ENCODE results near the gene SLC2A9. TPM values are rescaled to one million over a fixed set of nuclear protein-coding genes. Genes with fewer than 3 reads are reported as not detected.

Gene SLC2A9
- total and polyA plus RNA-seq, 2 of the 13 experiments (the other 11 are each of a cell fraction or from before 2014, with no cell fraction given): 36.2 to 42.3 TPM

GRCh38 chr4:9880406-9881197 lies 140.7 kb downstream of the SLC2A9 start:
- H3K79me2 ChIP-seq (ENCODE audit: insufficient read depth, low read length): no peaks in the 10 kb centered on the region
- DNase-seq (ENCODE audit: low spot score): no peak
- FAIRE-seq: no peak
- H3K9me3 ChIP-seq (ENCODE audit: low read length): no peaks in the 10 kb centered on the region
- H3K9ac ChIP-seq (ENCODE audit: insufficient read depth, low read depth, low read length): no peak overlapping the region
- H4K20me1 ChIP-seq (ENCODE audit: insufficient read depth, low read length): no peaks in the 10 kb centered on the region
- no peak overlapping the region for H3K4me2 ChIP-seq (ENCODE audit: low read depth, low read length)
- POLR2A ChIA-PET: no interaction called here
- 95% methylated on average over 4 of the region's 6 CpGs for WGBS (ENCODE audit: low lambda C conversion rate)
- no peak overlapping the region for H3K4me3 ChIP-seq (replicated peaks in 1 of 3; ENCODE audit: insufficient read depth in 1 of 3, low read depth in 2 of 3, low read length in 3 of 3)
- no TSS peak for BruUV-seq (replicated peaks)
- ATAC-seq: no peak
- peaks cover 22 to 33% of the 10 kb centered on the region in 2 experiments; a peak in 4 of 5 replicates for H3K36me3 ChIP-seq (replicated peaks in 1 of 2; ENCODE audit: control insufficient read depth in 1 of 2, insufficient read depth in 2 of 2, low read length in 2 of 2)
- CTCF ChIA-PET (ENCODE audit: low intra/inter-chr PET ratio, low total read pairs): no interaction called here
- TF ChIP-seq ZNF101 (CRISPR knock-in tag; IDR thresholded peaks at IDR 0.05; ENCODE audit: borderline replicate concordance, low read depth) (no peak), BCL3 (CRISPR knock-in tag; IDR thresholded peaks at IDR 0.05) (no peak), SP4 (CRISPR knock-in tag; IDR thresholded peaks at IDR 0.05) (no peak), PBX2 (CRISPR knock-in tag; IDR thresholded peaks at IDR 0.05) (no peak), CEBPZ (IDR thresholded peaks at IDR 0.05; ENCODE audit: low read length) (no peak), ZNF205 (CRISPR knock-in tag; IDR thresholded peaks at IDR 0.05) (no peak), ZNF580 (CRISPR knock-in tag; IDR thresholded peaks at IDR 0.05; ENCODE audit: borderline replicate concordance, low read depth) (no peak)
- no peaks in the 10 kb centered on the region for H3K4me1 ChIP-seq (ENCODE audit: insufficient read depth, low read length)
- no peak overlapping the region for H2AFZ ChIP-seq (ENCODE audit: low read length)
- H3K27ac ChIP-seq (ENCODE audit: extremely low read length, insufficient read depth, low read length): no peak overlapping the region
- H3K27me3 ChIP-seq (ENCODE audit: control insufficient read depth in 1 of 2, insufficient read depth in 2 of 2, low read length in 2 of 2): no peaks in the 10 kb centered on the region
- intact Hi-C loops (cut with micrococcal nuclease; ENCODE audit: unreplicated experiment) (no loop called here), in situ Hi-C loops (cut with HindIII; ENCODE audit: extremely low pct_ligation_motif_present, low pct_unique_long_range_greater_than_20kb) (no loop called here)

Measured in HepG2 (cell line).